Measurements from ENCODE around the gene TMEM82.

The TMEM82 gene

DNA sequence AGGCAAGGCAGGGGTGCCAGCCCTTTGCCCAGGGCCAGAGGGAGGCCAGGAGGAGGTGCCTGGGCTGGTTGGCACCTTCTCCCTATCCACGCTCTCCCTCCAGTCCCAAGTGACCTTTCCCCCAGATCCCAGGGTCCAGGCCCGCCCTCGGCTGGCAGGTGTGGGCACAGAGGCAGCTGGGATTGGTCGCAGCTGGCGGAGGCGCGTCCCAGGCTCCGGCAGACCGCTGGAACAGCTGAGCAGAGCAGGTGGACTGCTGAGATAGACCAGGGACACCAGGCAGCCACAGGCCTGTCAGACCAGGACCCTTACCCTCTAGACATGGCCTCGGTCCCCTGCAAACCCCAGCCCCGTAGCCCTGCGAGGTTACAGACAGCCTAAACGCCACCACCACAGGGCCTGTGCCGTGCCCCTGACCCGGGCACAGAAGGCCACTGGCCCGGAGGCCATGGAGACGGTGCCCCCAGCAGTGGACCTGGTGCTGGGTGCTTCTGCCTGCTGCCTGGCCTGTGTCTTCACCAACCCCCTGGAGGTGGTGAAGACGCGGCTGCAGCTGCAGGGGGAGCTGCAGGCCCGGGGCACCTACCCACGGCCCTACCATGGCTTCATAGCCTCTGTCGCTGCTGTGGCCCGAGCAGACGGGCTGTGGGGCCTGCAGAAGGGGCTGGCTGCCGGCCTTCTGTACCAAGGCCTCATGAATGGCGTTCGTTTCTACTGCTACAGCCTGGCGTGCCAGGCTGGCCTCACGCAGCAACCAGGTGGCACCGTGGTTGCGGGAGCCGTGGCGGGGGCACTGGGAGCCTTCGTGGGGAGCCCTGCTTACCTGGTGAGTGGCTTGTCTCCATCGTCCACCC, 6.0 kb upstream of the TMEM82 start, which contains the start of gene SLC25A34:
SLC25A34 (plus strand) TSS at position 221 of the 854 bp plus-strand sequence; CDS start at position 449, 228 bp downstream.
- DNase-seq (ENCODE audit: low read depth): no peak

DNA sequence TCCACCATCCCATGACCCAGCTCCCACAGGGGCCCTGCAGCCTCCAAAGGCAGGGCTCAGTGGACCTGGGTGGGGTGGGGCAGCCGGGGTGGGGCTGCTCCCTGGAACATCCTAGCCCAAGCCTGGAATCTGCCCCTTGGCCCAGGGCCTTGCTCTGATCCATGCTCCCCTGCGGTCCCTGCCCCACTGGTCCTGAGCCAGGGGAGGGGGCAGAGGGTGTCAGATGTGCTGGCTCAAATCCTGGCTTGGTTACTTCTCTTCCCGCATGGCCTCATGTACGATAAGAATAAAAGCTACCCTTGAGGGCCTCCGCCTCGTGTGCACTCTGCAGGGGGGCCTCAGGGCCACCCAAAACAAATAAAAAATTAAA, 5.4 kb upstream of the TMEM82 start:
- no peak for DNase-seq (ENCODE audit: low read depth)

DNA sequence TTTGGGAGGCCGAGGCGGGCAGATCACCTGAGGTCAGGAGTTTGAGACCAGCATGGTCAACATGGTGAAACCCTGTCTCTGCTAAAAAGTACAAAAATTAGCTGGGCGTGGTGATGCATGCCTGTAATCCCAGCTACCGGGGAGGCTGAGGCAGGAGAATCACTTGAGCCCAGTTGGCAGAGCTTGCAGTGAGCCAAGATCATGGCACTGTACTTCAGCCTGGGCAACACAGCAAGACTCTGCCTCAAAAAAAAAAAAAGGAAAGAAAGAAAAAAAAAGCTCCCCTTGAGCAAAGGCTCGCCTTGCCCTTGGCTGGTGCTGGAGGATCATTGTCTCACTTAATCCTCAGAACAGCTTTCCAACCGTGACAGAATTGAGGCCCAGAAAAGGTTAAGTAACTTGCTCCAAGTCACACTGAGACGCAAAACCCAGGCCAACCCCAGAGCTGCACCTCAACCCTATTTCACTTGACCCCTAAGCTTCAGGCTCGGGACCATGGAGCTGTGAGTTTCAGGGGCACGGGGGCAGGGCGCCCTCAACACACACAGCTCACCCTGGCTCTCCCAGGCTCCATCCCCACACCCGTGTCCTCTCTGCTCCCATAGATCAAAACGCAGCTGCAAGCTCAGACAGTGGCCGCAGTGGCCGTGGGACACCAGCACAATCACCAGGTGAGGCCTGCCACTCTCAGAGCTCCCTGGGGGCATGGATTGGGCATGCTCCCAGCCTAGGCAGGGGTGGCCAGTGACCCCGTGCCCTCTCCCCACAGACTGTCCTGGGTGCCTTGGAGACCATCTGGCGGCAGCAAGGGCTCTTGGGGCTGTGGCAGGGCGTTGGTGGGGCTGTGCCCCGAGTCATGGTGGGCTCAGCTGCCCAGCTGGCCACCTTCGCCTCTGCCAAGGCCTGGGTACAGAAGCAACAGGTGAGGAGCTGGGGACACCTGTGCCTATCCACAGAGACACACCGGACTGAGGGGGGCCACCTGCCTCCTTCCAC, 4.7 kb upstream of the TMEM82 start:
- DNase-seq (ENCODE audit: low read depth): no peak

DNA sequence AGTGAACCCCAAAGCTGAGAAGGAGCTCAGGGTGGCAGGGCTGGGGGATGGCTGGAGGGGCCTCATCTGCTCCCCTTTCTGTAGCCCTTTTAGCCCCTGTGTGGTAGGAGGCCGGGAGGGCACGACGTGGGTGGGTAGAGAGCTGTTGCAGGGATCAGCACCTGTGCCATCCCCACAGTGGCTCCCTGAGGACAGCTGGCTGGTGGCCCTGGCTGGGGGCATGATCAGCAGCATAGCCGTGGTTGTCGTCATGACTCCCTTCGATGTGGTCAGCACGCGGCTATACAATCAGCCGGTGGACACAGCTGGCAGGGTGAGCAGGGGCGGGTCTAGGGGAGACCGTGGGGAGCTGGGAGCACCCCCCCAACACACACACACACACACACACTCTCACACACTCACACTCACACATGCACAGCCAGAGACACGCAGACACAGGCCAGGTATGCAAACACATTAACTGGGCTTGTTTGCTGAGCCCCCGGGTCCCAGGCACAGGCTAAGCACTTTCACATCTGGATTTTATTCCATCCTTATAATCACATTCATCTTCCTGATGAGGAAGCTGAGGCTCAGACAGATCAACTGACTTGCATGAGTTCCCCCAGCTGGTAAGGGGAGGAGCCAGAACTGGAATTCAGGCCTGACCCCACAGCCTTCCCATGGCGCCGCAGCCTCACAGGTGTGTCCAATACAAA, 3.7 kb upstream of the TMEM82 start:
- DNase-seq (ENCODE audit: low read depth): no peak

DNA sequence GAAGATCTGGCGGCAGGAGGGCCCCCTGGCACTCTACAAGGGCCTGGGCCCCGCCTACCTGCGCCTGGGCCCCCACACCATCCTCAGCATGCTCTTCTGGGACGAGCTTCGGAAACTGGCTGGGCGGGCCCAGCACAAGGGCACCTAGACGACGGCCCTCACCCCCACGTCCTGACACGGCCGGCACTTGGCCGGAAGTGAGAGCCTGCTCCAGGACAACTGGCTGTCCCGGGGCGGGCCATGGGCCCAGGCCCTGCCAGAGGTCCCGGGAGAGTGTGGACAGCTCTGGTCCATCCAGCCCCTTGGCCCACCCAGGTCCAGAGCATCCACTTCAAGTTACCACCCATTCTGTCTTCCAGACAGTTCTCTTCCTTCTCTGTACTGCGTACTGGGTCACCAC, 3.0 kb upstream of the TMEM82 start:
- DNase-seq (ENCODE audit: low read depth): no peak

DNA sequence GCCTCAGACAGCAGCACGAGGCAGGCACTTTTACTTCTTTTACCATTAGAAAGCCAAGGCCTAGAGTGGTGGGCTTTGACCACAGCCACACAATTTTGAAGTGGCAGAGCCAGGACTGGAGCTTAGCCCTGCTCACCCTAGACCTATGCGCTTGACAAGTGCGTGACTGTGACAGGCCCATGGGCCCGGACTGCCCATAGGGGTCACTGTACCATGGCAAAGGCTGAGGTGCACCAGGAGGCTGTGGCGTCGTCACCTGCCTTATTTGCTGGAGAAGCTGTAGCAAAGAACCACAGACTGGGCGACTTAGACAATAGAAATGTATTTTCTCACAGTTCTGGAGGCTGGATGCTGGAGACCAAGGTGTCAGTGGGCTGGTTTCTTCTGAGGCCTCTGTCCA, 2.6 kb upstream of the TMEM82 start:
- no peak for DNase-seq (ENCODE audit: low read depth)

DNA sequence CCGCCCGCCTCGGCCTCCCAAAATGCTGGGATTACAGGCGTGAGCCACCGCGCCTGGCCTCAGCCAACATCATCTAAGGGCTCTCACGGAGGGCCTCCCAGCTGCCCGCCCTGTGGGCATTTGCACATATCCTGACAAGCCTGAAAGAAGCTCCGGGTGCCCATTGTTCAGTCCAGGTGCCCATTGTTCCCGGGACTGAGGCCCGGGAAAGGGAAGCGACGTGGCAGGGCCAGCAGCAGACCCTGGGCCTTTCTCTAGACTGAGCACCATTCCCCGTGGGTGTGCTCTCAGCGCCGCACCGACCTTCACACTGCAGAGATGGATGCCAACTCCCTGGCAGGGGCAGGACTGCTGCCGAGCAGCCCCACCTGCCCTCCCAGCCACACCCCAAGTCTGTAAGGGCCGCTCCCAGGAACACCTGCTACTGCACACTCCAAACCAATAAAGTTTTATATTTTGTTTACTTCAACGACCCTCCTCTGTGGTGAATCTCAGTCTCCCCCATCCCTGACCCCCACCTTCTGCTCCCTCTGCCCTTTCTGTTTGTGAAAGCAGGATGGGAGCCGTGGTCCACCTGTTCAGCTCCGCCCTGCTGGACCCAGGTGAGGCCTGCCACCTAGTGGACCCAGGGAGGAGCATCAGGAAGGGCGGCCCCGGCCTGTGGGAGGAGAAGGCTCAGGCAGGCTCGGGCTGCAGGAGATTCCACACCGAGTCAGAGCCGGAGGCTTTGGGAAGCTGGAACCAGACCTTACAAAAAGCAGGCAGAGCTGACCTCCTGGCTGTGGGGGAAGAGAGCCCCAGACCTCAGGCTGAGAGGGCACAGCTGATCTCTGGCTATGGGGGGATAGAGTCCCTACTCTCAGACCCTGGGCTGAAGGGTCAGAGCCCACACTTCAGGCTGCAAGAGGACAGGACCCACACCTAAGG, 1.1 kb upstream of the TMEM82 start:
- peak; percentile 67 for DNase-seq (ENCODE audit: low read depth)

DNA sequence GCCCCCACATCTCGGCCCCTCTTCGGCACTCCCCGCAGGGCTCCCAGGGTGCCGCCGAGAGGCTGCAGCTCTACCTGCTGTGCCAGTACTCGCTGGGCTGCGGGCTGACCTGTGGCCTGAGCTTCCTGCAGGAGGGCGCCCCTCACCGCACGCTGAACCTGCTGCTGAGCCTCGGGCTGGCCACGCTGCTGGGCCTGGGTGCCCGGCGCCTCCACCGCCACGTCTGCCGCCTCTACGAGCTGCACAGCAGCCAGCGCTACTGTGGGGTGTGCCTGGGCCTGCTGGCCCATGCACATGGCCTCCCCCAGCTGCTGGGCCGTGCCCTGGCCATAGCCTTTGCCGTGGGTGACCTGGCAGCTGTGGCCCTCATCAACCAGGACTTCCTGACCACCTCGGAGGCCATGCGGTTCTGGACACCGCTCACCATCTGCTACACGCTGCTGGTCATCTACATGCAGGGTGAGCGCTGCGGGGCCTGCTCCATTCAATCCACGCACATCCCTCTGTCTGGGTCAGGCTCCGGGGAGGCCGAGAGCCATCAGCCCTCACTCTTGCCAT, 1.9 kb downstream of the TMEM82 start:
- no peak for DNase-seq (ENCODE audit: low read depth)

DNA sequence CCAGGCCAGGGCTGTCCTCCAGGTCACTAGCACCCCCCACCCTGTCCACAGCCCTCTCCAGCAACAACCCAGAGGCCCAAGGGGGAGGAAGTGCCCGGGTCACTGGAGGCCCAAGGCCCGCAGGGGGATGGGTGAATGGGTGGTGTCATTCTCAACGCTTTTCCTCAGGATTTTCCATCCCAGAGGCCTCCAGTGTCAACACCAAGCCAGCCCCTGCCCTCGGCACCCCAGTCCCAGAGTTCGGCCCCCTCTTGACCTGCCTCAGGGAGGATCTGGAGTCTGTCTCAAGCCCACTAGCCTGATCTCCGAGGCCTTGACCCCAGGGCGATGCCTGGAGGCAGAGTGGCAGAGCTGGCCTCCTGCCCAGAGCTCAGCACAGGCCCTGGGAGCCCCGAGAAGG, 5.1 kb downstream of the TMEM82 start:
- DNase-seq (ENCODE audit: low read depth): no peak

DNA sequence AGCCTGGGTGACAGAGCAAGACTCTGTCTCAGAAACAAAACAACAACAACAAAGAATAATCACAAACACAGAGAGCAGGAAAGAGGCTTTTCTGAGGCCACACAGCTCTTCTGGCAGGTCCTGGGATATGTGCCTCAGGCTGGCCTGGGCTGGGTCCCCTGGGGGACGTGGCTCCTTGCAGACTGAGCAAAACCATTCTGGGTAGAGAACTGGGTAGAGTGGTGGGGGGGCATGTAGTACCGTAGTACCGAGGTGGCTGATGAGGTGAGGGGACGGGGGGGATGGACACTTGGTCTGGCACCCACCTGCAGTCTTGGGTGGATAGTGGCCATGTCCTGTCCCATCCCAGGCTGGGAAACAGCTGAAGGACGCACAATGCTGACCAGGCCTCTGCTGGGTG, 6.0 kb downstream of the TMEM82 start:
- no peak for DNase-seq (ENCODE audit: low read depth)

DNA sequence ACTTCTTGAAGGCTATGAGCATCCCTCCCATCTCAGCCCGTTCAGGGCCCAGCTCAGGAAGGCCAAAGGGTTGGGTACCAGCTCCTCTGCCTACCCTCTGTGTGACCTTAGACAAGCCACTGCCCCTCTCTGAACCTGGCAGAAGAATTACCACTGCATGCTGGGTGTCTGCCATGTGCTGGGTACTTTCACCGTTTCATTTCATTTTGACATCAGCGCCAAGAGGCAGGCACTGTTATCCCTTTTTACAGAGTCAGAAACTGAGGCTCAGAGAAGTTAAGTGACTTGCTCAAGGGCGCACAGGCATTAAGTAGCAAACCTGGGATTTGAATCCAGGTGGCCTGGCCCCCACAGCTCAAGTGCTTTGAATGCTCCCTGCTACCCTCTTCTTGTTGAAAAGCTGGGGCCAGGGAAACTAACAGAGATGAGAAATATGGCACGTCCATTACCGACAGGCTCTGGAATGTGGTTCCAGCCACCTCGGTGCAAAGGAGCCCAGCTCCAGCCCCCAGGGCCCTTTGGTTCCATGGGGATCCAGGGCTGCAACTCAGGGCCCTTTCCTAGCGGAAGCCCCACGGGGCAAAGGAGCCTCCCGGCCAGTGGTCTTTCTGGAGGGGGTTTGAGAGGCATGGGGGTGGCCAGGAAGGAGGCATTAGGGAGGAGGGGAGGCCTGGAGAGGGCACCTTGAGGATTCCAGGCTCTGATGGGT, 6.5 kb downstream of the TMEM82 start:
- DNase-seq (ENCODE audit: low read depth): no peak

DNA sequence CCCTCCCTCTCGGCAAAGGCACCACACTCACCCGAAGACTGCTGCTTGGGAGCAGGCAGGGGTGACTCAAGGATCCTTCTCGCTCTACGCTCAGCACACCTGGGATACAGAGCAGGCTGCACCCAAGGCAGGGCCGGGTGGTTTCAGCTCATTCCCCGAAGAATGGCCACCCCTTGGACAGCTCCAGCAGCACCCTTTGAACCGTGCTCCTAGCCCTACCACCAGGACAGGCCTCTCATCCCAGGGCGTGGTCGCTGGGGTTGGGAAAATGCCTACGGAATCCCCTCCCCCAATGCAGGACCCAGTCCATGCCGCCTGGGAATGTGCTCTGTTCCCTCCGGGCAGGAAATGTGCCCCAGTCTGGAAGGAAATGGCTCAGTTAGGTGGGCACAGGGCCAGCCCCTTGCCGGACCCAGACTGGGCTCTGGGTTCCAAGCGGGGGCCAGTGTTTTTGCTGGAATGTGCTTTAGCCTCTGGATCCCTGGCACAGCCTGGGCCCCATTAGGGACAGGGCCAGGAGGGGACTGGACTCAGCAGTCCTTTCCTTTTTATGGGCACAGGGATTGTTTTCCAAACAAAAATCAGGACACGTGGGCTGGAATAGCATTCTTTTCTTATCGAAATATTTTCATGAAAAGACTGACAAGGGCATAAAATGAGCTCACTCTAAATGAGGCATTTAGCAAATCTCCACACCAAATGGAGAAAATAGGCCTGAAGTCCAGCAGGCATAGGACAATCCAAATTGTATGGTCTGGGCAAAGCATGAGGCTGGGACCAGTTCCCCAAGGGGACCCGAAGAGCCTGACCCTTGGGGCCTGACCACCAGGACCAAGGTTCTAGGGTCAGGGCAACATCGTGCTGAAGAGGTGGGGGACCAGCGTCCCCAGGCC, 7.3 kb downstream of the TMEM82 start:
- no peak for DNase-seq (ENCODE audit: low read depth)

DNA sequence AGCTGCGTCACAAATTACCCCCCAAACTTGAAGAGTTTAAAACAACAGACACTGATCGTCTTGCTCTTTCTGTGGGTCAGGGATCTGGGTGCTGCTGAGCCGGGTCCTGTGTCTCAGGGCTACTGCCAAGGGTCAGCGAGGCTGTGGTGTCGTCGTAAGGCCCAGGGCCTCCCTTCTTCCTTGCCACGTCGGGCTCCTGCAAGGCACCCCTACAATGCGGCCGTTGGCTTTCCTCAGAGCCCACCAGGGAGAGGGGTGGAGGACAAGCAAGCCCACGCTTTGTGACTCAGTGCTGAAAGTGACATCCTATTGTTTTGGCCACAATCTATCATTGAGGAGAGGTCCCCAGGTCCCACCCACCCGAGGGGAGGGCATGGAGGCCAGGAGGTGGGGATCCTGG, 8.6 kb downstream of the TMEM82 start:
- no peak for DNase-seq (ENCODE audit: low read depth)

DNA sequence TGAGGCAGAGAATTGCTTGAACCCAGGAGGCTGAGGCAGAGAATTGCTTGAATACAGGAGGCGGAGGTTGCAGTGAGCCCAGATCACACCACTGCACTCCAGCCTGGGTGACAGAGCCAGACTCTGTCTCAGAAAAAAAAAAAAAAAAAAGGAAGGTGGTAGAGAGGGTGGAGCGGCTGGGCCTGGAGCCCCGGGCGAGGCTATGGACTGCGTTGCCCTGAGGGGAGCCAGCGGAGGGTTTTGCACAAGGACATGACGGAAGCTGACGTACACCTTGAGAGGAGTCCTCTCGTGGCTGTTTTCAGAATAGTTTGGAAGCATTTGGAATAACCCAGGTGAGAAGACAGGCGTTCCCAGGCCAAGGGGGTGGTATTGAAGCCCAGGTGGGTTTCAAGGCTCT, 9.4 kb downstream of the TMEM82 start:
- no peak for DNase-seq (ENCODE audit: low read depth)

DNA sequence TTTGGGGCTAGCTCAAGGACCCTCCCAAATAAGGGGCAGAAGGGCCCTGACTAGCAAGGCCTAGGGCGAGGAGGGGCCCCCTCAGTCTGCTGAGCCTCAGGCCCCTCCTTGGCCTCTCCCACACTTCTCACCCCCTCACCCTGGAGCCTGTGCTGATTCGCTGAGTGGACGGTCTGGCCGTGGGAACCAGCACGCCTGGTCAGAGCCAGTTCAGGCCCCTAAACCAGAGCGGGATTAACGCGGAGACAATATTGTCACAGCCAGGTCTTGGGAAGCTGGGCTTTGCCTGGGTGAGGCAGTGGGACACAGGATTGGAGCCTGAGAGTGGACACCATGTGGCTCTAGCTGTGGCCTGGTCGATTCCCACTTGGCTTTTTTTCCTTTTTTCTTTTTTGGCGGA, 11.5 kb downstream of the TMEM82 start:
- no peak for DNase-seq (ENCODE audit: low read depth)

DNA sequence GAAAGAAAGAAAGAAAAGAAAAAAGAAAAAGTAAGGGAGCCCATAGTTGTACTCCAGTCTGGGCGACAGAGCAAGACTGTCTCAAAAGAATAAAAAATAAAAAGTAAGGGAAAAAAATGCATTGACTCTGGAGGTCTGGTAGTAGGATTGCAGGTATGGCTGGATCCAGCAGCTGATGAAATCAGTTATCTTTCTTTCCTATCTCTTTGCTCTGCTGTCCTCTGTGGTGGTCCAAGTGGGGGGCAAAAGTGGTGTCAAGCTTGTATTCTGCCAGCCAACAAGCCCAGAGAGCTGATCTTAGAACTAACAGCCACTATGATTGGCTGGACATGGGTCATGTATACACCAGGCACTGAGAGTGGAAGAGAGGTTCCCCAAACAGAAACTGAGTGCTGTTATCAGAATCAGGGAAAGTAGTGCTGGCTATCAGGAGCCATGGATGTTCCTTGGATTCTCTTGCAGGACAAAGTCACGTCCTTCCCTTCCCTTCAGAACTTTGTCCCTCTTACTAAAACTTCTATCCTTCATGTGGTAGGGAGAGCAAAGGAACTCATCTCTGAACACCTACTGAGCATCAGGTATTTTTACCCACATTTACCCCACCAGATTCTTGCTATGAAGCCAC, 12.8 kb downstream of the TMEM82 start:
- no peak for DNase-seq (ENCODE audit: low read depth)

DNA sequence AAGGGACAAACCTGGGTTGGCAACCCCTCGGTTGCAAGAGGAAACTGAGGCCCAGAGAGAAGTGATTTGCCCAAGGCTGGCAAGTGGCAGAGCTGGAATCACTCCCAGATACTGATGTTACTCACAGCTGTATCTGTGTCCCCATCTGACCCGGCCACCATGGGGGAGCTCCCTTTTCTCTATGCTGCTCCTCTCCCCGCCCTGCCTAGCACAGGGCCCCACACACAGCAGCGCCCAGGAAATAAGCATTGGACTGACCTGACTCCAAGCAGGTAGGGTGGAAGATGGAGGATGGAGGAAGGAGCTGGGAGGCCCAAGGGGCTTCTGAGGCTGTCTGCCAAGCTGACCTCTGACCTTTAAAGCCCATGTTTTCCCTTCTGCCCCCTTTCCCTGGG, 13.3 kb downstream of the TMEM82 start:
- DNase-seq (ENCODE audit: low read depth): no peak

DNA sequence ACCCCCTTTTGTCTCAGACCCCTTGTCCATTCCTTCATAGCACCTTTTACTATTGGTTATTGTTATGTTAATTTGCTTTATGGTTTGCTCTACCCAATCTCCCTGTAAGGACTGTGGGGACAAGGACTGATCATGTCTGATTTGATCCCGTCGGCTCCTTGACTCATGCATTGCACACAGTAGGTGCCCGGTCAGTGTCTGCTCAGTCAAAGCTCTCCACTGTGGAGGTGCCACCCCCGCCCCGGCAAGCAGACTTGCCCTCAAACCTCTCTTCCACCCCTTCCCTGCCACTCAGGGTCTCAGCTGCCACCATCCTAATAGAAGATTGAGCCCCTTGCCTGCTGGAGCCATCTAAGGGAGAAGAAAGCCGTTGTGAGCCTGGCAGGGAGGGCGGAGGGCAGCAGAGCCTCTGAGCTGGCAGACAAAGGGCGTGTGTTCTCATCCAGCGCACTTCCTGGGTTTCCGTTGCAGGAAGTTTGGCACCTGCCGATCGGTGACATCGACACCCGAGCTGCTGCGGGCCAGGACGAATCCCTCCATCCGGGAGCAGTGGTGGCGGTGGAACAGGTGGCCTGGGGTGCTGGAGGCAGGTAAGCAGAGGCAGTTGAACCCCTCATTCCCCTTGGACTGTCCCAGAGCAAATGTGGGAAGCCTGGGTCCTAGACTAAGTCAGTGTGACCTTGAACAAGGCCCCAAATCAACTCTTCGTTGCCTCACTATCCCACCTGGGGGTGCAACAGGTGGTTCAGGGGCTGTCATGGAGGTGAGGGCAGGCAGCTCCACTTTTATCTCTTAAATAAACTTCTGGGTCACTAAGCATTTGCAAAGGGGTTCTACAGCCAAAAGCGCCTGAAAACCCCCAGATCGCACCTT, 14.1 kb downstream of the TMEM82 start:
- no peak for DNase-seq (ENCODE audit: low read depth)
